OCI-LY7 (cell line): ENCODE measurements around the gene STK4.

ENCODE experiments used
- CTCF ChIP-seq: fragments of 200-600 bp; sonication (generic); conservative IDR thresholded peaks from 2 replicates; pipeline ENCODE4 v1.5.1; 2014; ENCODE audit warnings: mild to moderate bottlenecking, antibody characterized with exemption, low read length, moderate library complexity, mixed read lengths
- EZH2phosphoT487 ChIP-seq: fragments of 200-600 bp; sonication (generic); IDR thresholded peaks from 2 replicates; pipeline ENCODE4 v1.6.1; 2018; ENCODE audit warnings: low read depth, borderline replicate concordance, mild to moderate bottlenecking, mixed run types, antibody characterized with exemption, low read length, moderate library complexity, mixed read lengths

- TF ChIP-seq CTCF (no peak), EZH2phosphoT487 (no peak)
Measured at GRCh38 chr20:45067558-45067957, 101.2 kb downstream of the STK4 start.
